GM23248 (cell line): Measurements from ENCODE around the gene TBC1D8.

ENCODE experiments used
- EZH2 ChIP-seq: fragments of 200-600 bp; sonication (generic); IDR thresholded peaks from 2 replicates; pipeline ENCODE4 v1.6.1; 2018; ENCODE audit warnings: antibody characterized with exemption, mild to moderate bottlenecking; ENCODE audit not compliant: insufficient read depth, poor library complexity, severe bottlenecking
- EZH2phosphoT487 ChIP-seq: fragments of 200-600 bp; sonication (generic); IDR thresholded peaks from 2 replicates; pipeline ENCODE4 v1.6.1; 2018; ENCODE audit warnings: antibody characterized with exemption, moderate library complexity, mild to moderate bottlenecking, low read depth; ENCODE audit not compliant: insufficient read depth

DNA sequence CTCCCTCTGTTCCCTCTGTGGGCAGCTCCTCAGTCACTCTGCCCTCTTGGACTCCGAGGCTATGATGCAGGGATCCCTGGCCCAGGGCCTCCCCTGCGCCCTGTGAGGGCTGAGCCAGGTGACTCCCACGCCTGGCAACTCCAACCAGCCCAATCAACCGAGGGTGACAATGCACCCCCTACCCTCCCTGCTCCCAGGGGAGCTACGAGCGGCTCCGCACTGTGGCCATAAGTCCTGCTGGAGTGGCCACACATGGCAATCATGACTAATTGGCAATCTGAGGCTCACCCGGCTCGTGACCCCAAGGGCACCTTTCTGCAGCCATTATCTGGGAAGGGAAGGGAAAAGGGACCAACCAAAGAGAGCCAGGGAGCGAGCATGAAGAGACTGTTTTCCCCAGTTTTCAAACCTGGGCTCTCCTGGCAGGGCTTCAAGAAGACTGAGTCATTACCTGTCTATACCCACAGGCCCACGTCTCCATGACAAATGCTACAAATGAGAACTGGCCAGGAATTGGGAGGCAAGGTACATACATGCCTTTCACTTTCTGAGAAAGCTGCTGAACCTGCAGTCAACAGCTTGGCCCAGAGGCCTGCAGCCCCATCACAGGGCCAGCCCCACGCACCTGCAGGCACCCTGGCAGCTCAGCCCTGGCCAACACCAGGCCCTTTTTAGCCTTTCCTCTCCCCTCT lies 104.0 kb downstream of the TBC1D8 start:
- no peak for TF ChIP-seq EZH2
- no peak for TF ChIP-seq EZH2phosphoT487
